NOMO-1 treated with DMSO at 0.1 percent for 48 hours (cell line): ENCODE results near the gene MINDY1.

Source experiments
- DNase-seq: peaks from one replicate; lab custom pipeline; 2025; ENCODE audit not compliant: unreplicated experiment; lab: John Stamatoyannopoulos, UW

The MINDY1 gene

GRCh38 chr1:151011154-151011850 is 4.6 kb upstream of the MINDY1 start:
- DNase-seq = no peak

- no peak for DNase-seq
Measured at GRCh38 chr1:151010346-151010726, 3.6 kb upstream of the MINDY1 start.

GRCh38 chr1:151009674-151010345 is 3.1 kb upstream of the MINDY1 start:
- DNase-seq = no peak

- no peak for DNase-seq
Measured at GRCh38 chr1:151009206-151009587, 2.5 kb upstream of the MINDY1 start.

GRCh38 chr1:151008244-151009205 is 1.8 kb upstream of the MINDY1 start, which contains the start of gene PRUNE1:
TSS of gene PRUNE1 (plus strand) at chr1:151008449. CDS start at chr1:151008633, 184 bp downstream.
- peak; percentile 90 for DNase-seq

GRCh38 chr1:151007853-151008243 is 1.1 kb upstream of the MINDY1 start:
- DNase-seq = no peak

- DNase-seq = no peak
Measured at GRCh38 chr1:151005729-151006319, 878 bp downstream of the MINDY1 start.

GRCh38 chr1:151003180-151003579 is 3.5 kb downstream of the MINDY1 start:
- DNase-seq = peak; percentile 68

- DNase-seq = no peak
Measured at GRCh38 chr1:151002611-151003010, 4.1 kb downstream of the MINDY1 start.

- peak; percentile 38 for DNase-seq
Measured at GRCh38 chr1:151002051-151002450, 4.7 kb downstream of the MINDY1 start.

- peak; percentile 38 for DNase-seq
Measured at GRCh38 chr1:151001602-151002001, 5.1 kb downstream of the MINDY1 start.

- no peak for DNase-seq
Measured at GRCh38 chr1:151000408-151000807, 6.3 kb downstream of the MINDY1 start.

GRCh38 chr1:150999926-151000325 is 6.8 kb downstream of the MINDY1 start:
- no peak for DNase-seq

GRCh38 chr1:150999051-150999674 is 7.5 kb downstream of the MINDY1 start:
- no peak for DNase-seq

GRCh38 chr1:150997949-150998348 is 8.8 kb downstream of the MINDY1 start:
- no peak for DNase-seq

GRCh38 chr1:150997126-150997872 is 9.4 kb downstream of the MINDY1 start:
- DNase-seq = no peak

GRCh38 chr1:150995896-150996295 is 10.8 kb downstream of the MINDY1 start:
- no peak for DNase-seq

- DNase-seq = no peak
Measured at GRCh38 chr1:150995460-150995859, 11.2 kb downstream of the MINDY1 start.

GRCh38 chr1:150994248-150994647 is 12.5 kb downstream of the MINDY1 start:
- DNase-seq = no peak

GRCh38 chr1:150992626-150993025 is 14.1 kb downstream of the MINDY1 start:
- no peak for DNase-seq
